Posterior cingulate gyrus (tissue), 11 donors: ENCODE results near the gene CIAO3.
A peak's percentile ranks its signal among the peaks of the same experiment; 100 is the strongest.
"Not testable (repeated sequence)": the region's sequence is repeated elsewhere in the genome, so short reads cannot be mapped to it uniquely, and the experiment has no call there.

Source experiments
- DNase-seq, 10 donors: peaks; one replicate each; pipeline versions ENCODE4 v3.0.0 to v3.0.0-alpha.2; 2020 to 2021; ENCODE audit warnings: mixed read lengths in 3 of 10
- intact Hi-C: fragments of 100-400 bp; cut with DNase I; formaldehyde crosslinking; loops from one replicate; pipeline ENCODE4 v1.15.1; 2023

Gene CIAO3

DNA sequence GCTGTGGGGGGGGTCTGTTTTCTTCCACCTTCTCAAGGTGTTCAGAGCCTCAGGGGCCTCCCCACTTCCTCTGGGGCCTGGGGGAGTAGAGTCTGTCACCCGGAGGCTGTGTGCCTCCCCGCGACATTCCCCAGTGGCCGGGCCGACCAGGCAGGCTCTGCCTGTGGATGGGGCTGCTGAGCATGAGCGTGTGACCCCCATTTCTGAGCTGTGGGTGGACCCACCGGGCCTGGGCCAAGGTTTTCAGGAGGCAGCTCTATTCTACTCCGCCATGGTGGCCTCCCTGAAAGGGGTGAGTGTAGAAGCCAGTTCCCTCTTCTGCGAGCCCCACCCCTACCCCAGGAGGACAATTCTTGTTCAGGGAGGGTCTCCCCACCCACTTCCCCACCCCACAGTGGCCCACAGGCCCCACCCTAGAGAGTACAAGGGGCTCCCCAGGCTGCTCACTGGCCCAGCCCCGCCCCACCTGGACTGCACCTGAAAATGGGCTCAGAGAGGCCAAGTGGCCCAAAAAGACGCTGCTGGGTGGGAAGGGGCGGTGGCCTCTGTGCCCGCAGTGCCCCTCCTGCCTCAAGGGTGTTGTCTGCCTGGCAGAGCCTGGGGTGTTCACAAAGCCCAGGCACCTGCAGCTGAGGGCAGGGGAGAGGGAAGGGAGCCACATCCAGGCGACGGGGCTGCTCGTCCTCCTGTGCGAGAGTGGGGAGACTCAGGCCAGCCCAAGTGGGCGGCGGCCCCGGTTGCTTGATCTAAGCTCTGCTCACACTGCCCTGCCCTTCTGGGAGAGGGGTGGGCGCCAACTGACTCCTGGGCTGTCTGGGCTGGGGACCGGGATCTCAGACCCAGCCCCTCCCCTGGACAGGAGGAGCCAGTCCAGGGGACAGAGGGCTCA lies 21.1 kb upstream of the CIAO3 start:
- no peak for DNase-seq
- intact Hi-C loops, result no loop called here

DNA sequence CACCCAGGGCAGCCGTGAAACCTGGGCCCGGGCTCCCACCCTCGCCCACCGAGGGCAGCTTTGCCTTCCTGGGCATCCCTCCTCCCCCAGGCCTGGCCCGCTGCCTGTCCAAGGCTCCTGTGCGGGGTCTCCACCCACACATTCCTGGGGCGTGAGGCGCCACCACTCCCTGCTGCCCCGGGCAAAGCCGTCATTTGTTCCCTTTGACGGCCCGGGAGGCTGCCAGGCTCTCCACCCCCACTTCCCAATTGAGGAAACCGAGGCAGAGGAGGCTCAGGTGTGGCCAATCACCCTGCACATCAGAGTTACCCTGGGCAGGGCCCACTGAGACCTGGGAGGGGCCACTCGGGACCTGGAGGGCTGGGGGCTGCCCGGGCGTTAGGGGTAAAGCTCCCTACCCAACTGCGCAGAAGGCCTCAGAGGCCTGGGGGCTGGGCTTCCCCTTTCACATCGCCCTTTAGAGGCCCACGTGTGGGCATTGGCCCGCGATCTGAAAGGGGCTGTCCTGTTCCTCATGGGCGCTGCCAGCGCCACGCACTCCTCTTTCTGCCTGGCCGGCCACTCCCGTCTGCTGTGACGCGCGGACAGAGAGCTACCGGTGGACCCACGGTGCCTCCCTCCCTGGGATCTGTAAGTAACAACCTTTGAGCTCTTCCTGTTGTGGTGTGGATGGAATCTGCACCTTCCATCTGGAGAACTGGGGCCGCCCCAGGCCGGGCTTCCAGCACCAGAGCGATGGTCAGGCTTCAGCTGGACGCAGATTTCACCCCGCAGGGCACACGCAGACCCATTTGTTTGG lies 19.9 kb upstream of the CIAO3 start, which contains the start of gene MSLN:
Gene MSLN, plus strand, starts transcription at position 190 of the 799 bp plus-strand sequence. CDS start 1,947 bp downstream, outside the sequence.
- intact Hi-C loops, result no loop called here
- DNase-seq, result no peak

DNA sequence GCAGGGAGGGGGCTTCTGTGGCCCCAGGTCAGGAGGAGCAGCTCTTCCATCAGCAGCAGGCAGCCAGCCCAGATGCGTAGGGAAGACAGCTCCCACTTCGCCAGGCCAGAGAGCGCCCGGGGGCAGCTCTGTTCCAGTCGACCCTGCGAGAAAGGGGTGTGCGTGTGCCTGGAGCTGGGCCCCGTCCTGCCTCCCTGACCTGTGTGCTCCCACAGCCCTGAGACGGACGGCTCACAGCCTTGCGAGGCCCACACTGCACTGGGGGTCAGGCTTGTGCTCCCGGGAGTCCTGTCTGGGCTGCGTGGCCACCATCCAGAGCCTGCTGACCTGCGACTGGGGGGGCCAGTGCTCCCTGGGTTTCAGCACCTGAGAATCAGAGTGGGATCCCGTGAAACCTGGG lies 19.3 kb upstream of the CIAO3 start:
- intact Hi-C loops, result no loop called here
- DNase-seq, result no peak

DNA sequence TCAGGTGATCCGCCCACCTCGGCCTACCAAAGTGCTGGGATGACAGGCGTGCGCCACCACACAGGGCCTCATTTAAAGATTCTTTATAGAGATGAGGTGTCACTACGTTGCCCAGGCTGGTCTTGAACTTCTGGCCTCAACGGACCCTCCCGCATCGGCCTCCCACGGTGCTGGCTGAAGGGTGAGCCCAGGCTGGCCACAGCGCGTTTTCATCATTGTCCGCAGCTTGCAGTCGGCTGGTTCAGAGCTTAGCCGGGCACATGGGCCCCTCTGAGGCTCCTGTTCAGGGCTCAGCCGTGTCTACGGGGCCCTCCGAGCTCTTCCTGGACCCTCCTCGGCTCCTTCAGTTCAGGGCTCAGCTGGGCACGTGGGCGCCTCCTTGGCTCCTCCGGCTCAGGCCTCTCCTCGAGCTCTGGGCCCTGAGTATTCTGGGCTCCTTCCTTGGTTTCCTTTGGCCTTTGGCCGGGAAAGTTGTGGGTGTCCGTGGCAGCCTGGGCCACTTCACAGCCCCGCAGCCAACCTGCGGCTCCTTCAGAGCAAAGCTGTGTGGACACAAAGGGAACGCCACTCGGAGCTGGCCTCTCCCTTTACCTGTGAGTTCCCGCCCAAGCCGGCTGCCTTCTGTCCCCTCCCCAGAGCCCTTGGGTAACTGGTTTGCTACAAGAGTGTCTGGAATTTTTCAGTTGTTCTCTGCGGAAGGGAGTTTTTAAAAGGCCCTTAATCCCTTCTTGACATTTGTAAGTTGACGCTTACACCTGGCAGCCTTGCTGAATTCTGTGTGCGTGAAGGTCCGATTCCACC lies 18.5 kb upstream of the CIAO3 start:
- DNase-seq, result no peak
- intact Hi-C loops, result no loop called here

DNA sequence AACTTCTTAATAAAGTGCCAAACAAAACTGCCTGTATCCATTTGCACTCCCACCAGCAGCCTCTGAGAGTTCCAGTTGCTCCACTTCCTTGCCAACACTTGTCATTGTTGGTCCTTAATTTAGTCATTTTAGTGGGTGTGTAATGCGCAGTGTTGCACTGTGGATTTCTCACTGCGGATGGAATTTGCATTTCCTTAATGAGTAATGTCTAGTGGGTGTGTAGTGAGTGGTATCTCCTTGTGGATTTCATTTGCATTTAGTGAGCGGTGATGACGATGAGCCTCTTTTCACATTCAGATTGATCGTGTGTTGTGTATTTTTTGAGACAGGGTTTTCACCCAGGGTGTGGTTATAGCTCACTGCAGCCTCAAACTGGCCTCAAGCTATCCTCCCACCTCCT lies 15.6 kb upstream of the CIAO3 start:
- DNase-seq, result no peak
- intact Hi-C loops, result no loop called here

DNA sequence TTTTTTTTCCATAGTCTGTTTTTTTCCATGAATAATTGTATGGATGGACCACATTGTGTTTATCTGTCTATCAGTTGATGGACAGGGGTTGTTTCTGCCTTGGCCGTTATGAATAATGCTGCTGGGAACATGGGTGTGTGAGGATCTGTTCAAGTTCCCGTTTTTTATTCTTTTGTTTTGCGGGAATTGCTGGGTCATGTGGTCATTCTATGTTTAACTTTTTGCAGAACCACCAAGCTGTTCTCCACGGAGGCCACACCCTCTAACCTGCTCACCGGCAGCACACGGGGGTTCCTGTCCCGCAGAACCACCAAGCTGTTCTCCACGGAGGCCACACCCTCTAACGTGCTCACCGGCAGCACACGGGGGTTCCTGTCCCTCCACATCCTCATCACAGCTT lies 13.9 kb upstream of the CIAO3 start:
- intact Hi-C loops, result no loop called here
- DNase-seq, result no peak

DNA sequence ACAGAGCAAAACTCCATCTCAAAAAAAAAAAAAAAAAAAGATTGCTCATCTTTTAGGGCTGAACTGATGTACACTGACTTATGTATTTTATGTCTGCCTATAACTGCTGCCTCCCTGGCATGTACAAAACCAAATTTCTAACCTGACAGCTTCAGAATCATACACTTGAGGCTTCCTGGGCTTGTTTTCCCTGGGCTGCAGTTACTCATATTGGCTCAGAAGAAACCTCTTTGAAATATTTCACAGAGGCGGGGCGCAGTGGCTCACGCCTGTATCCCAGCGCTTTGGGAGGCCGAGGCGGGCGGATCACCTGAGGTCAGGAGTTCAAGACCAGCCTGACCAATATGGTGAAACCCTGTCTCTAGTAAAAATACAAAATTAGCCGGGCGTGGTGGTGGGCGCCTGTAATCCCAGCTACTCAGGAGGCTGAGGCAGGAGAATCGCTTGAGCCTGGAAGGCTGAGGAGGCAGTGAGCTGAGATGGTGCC lies 13.4 kb upstream of the CIAO3 start:
- DNase-seq, intact Hi-C loops: not testable (repeated sequence)

DNA sequence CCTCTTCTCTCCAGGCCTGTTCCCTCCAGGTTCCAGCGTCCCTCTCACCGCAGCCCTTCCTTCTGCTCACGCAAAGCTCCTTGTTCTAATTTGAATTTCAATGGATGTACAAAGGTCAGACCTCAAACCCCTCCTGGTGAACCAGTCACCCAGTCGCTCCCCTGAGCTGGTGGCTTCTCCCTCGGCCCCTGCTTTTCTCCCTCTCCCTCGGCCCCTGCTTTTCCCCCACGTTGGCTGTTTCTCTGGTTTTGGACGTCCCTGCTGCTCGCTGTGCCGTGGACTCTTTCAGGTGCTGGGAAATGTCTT lies 11.2 kb upstream of the CIAO3 start:
- DNase-seq, result no peak
- intact Hi-C loops, result no loop called here

DNA sequence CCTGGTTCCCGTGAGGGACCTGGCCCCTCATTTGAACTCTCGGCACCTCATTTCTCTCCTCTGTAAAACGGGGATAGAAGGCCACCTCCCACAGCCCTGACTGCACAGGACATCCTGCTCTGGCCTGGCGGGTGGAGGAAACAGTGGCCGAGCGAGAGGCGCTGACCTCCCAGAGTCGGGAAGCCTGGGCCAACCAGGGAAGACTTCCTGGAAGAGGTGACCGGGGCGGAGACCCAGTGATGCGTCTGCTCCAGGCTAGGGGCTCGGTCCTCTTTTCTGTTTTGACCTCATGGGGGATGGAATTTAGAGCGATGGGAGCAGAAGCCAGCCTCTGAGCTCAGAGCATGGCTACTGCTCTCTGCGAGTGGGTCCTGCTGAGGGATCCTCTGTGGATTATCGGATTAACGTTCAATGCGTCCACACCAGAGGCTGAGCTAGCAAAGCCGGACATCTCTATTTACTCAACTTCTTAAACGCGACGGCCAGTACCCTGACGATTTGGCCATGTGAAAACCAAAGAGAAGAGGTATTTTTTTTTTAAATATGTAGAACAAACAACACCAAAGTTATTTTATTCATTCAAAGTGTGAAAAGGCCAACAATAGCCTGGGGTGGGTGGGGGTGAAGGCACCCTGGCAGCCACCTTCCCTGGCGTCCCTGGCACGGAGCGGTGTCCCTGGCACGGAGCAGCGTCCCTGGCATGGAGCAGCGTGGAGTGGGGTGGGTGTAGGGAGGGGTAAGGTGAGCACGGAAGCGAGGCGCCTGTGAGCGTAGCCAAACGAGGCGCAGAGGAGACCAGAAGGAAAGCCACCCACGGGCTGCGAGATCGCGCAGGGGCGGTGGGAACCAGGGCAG lies 10.6 kb upstream of the CIAO3 start:
- peak in 9 of 10 donors; percentile 40 to 95 (median 71) for DNase-seq
- intact Hi-C loops, result no loop called here

DNA sequence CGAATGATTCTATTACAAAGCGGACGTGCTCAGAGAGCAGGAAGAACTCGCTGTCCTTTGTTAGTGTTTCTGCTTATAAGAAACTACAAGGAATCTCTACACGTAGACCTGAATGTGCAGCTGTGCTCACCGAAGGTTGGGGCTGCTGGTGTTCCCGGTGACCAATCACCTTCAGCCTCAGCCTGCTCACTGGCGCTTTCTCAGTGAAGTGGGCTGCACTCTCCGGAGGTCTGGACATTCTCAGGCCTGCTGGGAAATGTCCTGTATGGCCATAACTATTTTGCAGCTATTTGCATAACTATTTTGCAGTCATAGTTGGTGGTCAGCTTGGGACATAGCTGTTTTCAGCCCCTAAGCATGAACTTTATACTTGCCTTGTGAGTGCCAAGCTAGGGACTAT lies 9.7 kb upstream of the CIAO3 start:
- intact Hi-C loops, result no loop called here
- DNase-seq, result no peak

DNA sequence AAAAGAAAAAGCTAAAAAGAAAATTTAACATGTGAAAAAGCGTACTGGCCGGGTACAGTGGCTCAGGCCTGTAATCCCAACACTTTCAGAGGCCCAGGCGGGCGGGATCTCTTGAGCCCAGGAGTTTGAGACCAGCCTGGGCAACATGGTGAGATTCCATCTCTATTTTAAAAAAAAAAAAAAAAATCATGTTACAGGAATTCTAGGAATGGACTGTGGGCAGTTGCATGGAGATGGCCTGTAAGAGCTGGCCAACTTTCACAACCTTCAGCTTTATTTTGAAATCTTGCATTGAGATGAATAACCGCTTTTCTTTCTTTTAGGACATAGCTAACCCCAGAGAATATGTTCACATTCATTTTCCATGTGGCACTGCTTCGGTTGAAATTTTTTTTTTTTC lies 8.2 kb upstream of the CIAO3 start:
- DNase-seq, result no peak

DNA sequence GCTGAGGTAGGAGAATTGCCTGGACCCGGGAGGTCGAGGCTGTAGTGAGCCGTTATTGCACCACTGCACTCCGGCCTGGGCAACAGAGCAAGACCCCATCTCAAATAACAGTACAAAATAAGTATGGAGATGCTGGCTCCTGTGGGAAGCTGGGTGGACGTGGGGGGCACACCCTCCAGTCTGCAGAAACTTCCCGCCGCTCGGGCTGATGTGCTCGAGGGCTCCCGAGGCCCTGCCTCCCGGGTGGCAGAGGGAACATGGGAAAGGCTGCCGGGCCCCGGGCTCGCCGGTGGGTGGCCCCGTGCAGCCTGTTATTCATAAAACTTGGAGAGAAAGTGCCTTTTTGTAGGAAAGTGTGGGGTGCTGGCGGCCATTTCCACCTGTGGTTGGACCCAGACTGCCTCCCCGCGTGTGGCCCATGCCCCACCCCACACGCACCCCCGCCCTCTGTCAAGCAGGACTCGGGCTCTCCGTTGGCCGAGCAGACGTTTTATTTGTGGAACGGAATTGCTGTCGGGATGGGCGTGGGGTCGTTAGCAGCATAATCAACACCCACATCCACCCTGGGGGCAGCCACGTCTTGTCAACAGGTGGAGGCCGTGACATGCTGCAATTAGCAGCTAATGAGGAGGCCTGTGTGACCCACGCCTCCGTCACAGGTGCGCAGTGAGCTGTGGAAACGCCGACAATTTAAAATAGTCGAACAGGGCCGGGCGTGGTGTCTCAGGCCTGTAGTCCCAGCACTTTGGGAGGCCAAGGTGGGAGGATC lies 7.4 kb upstream of the CIAO3 start:
- intact Hi-C loops, result no loop called here
- DNase-seq, result no peak

More for the DNA sequence above, 8.2 kb upstream of the CIAO3 start:
- intact Hi-C loops, result no loop called here

DNA sequence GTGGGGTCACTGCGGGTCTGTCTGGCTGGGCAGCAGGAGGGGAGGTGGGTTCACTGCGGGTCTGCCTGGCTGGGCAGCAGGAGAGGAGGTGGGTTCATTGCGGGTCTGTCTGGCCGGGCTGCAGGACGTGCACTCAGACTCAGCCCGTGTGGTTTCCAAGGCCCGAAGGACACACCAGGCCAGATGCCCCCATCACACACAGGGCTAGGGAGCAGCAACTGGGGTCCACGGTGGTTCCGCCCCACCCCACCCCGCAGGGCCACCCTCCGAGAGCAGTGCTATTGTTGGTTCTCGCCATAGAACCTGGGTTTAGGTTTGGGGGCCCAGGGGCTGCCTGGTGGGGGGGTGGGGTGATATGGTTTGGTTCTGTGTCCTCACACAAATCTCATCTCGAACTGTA lies 5.8 kb upstream of the CIAO3 start:
- intact Hi-C loops, result no loop called here
- DNase-seq, result peak in 1 of 10 donors; percentile 83

DNA sequence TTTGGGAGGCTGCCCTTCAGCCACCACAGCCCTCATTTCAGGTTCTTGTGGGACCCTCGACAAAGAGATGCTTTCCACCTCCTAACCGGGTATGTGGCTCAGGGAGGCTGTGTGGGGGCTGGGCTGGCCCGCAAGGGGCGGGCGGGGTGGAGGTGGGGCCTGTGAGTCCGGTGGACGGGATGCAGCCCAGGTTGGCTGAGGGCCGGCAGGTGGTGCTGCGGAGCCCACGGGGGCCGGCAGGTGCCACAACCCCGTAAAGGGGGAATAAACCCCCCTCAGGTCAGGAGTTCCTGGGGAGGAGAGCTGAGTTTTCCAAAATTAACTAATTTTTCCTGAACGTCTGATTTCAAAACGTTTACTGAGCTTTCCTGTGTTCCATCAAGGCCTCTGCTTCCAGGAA lies 4.9 kb upstream of the CIAO3 start:
- intact Hi-C loops, result no loop called here
- no peak for DNase-seq

DNA sequence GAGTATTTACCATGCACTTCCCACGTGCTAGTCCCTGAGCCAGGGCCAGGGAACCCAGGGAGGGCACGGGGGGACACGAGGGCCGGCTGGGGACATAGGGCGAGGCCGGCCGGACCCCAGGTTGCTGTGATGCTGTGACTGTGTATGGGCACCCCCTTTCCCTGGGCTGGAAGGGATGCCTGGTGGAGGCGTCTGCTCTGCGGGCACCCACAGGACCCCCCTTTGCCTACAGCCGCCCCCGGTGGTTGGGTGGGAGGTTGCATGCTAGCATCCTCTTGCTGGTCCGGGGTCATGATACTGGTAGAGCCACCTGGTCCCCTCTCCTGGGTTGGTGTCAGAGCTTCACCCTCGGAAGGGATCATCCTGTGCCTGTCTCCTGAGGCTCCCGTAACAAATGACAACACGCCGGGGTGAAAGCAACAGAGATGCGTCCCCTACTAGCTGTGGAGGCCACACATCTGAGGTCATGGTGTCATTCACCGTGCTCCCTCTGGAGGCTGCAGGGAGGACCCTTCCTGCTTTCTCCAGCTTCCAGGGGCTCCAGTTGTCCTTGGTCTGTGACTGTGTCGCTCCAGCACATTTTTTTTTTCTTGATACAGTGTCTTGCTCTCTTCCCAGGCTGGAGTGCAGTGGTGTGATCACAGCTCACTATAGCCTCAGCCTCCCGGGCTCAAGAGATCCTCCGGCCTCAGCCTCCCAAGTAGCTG lies 3.1 kb upstream of the CIAO3 start:
- intact Hi-C loops, result no loop called here
- no peak for DNase-seq

DNA sequence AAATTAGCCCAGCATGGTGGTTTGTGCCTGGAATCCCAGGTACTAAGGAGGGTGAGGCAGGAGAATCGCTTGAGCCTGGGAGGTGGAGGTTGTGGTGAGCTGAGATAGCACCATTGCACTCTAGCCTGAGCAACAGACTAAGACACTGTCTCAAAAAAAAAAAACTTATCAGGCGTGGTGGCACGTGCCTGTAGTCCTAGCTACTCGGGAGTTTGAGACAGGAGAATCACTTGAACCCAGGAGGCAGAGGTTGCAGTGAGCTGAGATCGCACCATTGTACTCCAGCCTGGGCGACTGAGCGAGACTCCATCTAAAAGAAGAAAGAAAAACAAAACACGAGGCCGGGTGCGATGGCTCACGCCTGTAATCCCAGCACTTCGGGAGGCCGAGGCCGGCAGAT lies 2.1 kb upstream of the CIAO3 start:
- DNase-seq, intact Hi-C loops: not testable (repeated sequence)

DNA sequence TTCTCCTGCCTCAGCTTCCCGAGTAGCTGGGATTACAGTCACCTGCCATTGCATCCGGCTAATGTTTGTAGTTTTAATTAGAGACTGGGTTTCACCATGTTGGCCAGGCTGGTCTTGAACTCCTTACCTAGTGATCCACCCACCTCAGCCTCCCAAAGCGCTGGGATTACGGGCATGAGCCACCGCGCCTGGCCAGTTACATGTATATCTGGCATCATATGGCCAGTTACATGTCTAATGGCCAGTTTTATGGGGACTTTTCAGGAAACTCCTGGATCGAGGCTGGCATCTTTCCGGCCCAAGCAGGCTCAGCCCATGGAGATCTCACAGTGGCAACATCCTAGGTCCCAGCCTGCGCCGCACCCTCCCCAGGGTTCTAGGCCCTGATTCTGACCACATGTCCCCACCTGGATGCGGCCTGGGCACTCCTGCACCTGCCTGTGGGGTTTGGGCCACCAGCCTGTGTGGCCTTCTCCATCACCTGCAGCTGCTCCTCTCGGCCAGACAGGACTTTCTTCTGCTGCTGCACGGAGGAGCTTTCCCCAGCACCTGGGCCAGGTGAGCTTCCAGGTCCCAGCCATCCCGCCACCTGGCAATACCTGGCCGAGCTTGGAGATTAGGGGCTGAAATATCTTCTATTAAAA lies 1.3 kb upstream of the CIAO3 start:
- intact Hi-C loops, result loop anchor here (2.0 kb wide), 3 partner anchors 21 to 45 kb away; partner anchors contain the start of gene ANTKMT
- no peak for DNase-seq

DNA sequence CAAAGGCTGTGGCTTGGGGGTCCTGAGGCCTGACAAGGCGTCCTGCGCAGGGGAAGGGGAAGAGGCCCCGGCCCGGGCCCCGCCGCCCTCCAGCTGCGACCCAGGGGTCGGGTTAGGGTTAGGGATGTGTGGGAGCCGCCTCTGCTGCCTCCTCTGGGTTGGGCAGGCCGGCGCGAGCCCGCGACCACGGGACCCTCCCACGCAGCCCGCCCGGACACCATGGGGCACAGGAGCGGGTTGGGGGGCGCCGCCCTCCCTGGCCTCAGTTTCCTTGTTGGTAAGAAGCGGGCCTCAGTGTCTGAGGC lies 386 bp downstream of the CIAO3 start:
- intact Hi-C loops, result loop anchor here (2.0 kb wide), 3 partner anchors 20 to 46 kb away; partner anchors contain the start of gene ANTKMT
- DNase-seq, result peak in 1 of 10 donors; percentile 85
